GM18870 (cell line): ENCODE results near the gene SIRT2.
"Not testable (repeated sequence)": the region's sequence is repeated elsewhere in the genome, so short reads cannot be mapped to it uniquely, and the experiment has no call there.

ENCODE experiments used
- ATAC-seq: cut with Tn5 transposase; IDR thresholded peaks from one replicate; pipeline ENCODE4 v1.9.1; 2021; ENCODE audit warnings: moderate library complexity; ENCODE audit not compliant: unreplicated experiment

Gene SIRT2

DNA sequence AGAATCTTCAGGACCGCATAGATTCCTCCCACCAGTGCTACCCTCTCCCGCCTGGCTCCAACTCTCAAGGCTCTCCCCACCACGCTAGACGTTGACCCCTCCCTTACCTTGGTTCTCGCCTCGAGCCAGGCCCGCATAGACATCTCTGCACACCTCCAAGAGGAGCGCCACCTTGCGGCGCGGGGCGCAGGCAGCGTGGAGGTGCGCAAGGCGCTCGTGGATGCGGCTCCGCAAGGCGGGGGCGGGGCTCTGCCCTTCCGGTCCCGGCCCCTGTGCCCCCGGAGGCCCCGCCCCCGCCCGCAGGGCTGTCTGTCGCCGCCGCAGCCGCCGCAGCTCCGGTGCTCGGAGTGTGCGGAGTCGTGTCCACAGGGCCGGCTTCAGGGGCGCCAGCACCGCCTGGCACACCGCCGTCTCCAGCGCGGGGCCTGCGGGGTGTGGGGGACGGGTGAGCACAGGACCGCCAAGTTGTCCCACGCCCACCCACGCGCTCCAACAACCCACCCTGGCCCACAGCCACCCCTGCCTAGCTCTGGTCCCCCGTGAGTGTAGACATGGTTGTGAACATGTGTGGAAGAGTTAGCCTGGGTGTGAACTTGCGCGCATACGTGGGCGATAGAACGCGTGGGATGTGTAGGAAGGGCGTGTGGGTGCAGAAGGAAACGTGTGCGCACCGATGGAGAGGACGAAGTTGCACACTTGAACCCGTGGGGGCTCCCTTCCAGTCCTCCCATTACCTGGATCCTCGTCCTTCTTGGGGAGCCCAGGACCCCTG lies 29.4 kb downstream of the SIRT2 start:
- peak; percentile 51 for ATAC-seq

DNA sequence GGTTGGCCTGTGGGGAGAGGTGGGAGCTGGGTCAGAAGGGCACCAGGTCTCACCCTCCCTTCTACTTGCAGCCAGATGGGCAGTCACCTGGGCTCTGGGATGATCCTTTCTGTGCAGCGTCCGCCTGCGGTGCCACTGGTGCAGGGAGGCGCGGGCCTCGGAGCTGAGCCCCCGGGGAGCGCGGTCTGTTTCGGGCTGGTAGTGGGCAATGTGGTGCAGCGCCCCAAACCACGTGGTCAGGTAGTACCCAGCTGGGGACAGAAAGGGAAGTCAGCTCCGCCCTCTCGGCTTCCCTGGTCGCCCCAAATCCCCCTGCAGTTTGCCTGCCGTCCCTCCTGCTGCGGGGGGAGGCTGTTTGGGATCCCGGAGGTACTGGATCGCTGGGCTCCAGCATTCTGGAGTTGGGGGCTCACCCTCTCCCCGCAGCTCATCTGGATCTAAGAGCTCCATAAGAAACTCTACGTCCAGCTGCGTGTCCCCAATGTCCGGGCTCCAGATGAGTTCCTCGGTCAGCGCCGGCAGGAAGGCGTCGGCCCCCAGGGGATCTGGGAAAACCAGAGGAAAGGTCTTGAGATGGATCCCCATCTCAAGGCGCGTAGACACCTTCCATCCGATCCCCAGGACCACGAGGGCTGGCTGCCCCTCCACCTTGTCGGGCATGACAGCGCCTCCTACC lies 30.1 kb downstream of the SIRT2 start:
- ATAC-seq = no peak

DNA sequence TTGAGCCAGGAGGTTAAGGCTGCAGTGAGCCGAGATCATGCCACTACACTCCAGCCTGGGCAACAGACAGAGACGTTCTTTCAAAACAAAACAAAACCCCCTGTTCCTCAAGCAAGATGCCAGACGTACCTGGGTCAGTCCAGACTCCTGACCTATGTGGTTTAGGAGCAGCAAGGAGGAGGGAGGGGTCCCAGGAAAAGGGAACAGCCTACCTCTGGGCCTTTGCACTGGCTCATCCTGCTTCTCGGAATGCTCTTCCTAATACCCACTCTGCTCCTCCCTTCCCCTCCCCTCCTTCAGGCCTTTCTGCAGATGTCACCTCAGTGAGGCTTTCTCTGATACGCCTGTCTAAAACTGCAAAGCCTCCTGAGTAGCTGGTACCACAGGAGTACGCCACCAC lies 30.9 kb downstream of the SIRT2 start:
- ATAC-seq = no peak

DNA sequence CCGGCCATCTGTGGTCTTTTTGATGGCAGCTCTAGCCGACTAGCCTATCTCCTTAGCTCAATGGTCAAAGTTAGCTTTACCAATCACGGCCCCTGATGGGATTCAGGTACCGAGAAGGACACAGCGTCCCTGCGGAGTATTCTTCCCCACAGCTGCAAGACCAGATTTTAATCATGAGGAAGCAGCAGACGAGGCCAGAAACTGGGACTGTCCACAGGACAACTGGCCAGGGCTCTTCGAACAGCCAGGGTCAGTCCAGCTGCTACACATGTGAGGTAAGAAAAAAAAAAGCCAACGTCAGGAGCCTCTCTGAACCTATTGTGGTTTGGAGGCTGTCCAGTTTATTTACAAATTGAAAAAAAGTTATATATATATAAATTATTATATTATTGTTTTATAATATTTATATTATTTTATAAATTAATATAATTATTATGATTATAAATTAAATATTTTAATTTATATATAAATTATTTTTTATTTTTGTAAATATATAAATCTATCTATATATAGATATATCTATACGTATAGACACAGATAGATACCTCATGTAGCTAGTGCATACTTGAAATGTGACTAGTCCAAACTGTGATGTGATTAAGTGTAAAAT lies 32.1 kb downstream of the SIRT2 start:
- no peak for ATAC-seq

DNA sequence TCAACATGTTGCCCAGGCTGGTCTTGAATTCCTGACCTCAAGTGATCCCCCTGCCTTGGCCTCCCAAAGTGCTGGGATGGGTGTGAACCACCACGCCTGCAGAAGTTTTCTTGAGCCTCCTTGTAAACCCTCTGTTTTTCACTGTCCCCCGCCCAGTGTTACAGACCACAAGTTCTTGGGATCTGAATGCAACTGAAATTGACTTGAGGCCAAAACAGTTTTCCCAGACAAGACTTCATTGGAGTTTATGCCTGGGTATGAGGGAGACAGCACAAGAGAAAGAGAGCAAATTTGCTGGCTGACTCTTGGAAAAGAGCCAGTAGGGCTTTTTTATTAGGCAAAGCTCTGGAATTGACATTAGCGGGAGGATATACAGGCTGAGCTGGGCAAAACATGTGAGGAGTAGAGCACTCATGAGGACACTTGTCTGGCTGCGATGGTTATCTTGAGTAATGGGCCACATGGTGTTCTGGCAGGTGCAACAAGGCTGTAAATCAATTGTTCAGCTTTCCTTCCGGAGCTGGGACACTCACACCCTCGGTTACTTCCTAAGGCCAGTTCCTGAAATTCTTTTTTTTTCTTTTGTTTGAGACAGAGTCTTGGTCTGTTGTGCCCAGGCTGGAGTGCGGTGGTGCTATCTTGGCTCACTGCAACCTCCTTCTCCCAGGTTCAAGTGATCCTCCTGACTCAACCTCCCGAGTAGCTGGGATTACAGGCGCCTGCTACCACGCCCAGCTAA lies 36.9 kb downstream of the SIRT2 start:
- ATAC-seq = no peak

DNA sequence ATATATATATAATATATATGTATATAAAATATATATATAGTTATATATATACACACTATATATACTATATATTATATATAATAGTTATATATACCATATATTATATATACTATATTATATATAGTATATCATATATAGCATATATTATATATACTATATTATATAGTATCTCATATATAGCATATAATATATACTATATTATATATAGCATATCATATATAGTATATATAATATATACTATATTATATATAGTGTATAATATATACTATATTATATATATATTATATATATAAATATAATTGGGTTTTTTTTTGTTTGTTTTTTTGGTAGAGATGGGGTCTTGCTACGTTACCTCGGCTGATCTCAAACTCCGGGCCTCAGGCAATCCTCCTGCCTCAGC lies 38.0 kb downstream of the SIRT2 start:
- no peak for ATAC-seq

DNA sequence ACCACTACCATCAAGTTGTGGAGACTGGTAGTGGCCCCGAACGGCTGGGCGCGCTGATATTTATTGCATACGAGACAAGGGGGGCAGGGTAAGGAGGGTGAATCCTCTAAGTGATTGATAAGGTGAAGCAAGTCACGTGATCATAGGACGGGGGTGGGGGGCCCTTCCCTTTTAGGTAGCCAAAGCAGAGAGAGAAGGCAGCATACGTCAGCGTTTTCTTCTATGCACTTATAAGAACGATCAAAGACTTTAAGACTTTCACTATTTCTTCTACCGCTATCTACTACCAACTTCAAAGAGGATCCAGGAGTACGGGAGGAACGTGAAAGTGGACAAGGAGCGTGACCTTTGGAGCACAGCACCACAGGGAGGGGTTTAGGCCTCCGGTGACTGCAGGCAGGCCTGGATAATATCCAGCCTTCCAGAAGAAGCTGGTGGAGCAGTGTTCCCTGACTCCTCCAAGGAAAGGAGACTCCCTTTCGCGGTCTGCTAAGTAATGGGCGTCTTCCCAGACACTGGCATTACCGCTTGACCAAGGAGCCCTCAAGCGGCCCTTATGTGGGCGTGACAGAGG lies 39.7 kb downstream of the SIRT2 start:
- not testable (repeated sequence) for ATAC-seq

DNA sequence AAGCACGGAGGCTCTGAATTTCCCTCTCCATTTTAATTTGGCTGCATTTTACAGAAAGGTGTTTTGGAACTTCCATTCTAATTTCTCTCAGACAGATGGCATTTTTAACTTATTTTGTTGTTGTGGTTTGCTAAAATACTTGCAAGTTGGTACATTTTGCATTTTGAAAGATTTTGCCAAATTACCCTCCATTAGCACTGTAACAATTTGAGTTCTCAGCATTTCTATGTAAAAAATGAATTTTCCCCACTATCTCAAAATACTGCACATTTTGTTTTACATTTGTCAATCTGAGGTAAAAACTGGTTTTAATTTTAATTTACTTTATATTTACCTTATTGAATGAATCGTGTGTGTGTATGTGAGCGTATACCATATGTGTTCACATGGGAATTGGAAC lies 42.6 kb downstream of the SIRT2 start:
- ATAC-seq = no peak

DNA sequence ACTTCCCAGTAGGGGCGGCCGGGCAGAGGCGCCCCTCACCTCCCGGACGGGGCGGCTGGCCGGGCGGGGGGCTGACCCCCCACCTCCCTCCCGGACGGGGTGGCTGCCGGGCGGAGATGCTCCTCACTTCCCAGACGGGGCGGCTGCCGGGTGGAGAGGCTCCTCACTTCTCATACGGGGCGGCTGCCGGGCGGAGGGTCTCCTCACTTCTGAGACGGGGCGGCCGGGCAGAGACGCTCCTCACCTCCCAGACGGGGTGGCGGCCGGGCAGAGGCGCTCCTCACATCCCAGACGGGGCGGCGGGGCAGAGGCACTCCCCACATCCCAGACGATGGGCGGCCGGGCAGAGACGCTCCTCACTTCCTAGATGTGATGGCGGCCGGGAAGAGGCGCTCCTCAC lies 43.7 kb downstream of the SIRT2 start:
- ATAC-seq = not testable (repeated sequence)

DNA sequence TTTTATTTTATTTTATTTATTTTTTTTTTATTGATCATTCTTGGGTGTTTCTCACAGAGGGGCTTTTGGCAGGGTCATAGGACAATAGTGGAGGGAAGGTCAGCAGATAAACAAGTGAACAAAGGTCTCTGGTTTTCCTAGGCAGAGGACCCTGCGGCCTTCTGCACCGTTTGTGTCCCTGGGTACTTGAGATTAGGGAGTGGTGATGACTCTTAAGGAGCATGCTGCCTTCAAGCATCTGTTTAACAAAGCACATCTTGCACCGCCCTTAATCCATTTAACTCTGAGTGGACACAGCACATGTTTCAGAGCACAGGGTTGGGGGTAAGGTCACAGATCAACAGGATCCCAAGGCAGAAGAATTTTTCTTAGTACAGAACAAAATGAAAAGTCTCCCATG lies 44.5 kb downstream of the SIRT2 start:
- ATAC-seq = not testable (repeated sequence)

DNA sequence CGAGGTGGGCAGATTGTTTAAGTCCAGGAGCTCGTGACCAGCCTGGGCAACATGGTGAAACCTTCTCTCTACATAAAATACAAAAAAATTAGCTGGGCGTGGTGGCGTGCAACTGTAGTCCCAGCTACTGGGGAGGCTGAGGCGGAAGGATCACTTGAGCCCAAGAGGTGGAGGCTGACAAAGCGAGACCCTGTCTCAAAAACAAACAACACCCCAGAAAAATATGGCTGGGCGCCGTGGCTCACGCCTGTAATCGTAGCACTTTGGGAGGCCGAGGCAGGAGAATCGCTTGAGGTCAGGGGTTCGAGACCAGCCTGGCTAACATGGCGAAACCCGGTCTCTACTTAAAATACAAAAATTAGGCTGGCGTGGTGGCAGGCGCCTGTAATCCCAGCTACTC lies 46.2 kb downstream of the SIRT2 start:
- ATAC-seq = no peak

DNA sequence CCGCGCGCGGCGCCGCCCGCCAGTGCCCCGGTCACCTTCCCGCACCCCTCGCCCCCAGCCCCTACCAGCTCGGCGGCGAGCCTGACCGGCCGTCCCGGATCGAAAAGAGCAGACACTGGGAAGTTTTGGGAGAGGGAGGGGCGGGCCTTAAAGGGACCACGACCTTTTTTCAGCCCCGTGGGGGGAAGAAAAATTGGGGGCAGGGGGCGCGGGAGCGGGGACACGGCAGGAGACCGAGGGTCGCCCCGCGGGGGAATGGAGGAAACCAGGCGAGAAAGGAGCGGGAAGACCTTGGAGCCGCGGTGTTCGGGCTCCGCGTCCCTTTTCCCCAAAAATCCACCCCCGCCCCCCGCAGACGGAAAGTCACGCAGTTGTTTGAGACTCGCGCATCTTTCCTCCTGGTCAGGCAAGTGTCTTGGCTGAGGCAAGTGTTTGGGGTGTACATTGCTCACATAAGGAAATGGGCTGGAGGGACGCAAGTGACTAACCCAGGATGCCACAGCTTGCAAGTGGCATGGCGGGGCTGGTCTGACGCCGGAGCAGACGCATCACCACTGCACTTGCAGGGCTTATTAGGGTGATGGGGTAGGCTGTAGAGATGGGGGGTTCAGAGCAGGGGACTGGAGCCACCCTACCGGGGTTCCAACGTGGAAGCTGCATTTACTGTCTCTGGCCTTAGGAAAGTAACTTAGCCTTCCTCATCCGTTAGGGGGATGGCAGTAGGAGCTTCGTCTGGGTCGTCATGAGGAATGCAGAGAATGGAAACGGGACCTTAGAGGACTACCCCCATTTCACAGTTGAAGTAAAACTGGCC lies 47.0 kb downstream of the SIRT2 start:
- no peak for ATAC-seq

DNA sequence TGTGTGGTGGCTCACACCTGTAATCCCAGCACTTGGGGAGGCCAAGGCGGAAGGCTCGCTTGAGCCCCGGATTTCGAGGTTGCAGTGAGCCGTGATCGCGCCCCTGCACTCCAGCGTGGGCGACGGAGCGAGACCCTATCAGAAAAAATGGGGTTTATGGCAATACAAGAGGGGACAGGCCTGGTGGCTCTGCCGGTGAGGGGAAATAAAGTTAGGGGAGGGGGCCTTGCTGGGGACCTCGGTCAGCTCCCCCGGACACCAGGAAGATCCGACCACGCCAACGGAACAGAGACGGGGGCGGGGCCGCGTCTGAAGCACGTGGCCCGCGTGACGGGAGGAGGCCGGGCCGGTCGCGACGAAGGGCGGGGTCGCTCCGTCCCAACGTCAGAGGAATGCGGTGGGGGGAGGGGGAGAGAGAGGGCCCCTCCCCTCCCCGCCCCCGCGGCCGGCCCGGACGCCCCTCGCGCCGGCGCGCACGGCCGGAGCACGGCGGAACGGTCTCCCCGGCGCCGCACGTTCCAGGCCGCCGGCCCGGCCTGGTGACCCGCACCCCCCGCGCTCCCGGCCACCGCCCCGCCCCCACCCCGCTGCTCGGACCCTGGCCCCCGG lies 47.7 kb downstream of the SIRT2 start:
- ATAC-seq = no peak

DNA sequence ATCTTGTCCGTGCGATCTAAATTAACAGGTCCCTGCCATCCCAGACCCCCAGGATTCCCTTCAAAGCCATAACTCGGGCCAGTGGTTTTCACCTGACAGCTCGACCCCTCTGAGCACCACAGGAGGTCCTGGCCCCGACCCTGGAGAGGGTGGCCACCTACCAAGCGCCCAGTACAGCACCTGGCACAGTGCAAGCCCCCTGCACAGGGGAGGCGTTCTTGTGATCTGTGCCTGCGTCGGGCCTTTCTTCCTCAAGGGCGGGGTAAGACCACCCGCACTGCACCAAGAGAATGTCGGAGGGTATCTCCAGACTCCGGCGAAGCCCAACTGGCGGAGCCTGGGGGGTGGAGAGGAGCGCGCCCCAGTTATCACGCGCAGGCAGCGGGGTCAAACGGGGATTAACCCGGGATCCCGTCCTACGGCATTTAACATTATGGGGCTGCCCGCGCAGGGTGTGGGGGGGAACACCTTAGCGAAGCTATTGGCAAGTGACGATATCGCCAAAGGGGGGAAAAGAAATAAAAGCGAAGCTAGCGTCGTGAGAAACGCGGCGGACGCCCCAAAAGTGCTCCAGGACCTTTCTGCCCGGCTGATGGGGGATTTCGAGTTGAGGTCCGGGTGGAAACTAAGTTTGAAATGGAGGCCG lies 48.3 kb downstream of the SIRT2 start:
- no peak for ATAC-seq

DNA sequence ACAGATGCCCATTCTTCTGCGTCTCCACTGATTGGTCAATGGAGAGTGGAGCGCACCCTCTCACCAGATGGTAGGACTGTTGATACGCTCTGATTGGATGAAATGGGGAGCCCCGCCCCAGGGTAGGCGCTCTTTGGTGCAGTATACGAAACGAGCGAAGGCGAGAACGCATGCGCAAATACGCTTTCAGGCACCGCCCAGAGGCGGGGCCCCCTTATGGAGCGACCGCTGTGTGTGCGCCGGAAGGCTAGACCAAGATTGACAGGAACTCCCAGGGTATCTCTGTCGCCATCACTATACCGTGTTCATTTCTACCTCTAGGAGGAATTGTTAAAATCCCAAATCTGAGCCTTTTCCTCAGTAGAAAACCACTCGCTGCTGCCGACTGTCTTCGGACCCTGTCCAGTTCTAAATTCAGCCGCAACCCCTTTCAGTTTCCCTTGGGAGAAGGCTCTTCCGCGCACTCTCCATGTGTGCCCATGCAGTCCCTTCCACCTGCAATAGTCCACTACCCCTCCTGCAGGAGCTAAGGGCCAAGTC lies 48.9 kb downstream of the SIRT2 start:
- peak; percentile 84 for ATAC-seq

DNA sequence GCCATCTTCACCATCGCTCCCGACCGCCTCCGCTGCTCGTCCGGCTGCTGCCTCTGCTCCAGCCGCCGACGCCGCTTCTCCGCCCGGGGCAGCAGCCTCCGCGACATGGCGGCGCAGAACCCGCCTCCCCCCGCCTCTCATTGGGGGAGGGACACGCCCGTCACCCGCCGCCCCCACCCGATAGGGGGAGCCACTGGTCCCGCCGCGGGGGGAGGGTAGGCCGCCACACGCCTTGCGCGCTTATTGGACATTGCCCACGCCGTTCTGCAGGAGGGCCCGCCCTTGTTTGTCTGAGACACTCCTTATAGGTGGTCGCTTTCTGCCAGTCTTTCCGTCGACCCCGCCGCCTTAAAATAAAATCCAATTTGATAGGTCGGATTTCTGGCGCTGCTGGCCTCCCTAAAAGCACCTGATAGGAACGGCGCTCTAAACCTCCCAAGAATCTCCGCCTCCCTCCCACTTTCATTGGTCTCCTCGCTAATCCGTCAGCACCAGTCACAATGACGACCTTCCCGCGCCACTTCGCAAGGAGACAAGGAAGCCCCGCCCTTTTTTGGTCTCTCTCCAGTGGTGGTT lies 49.5 kb downstream of the SIRT2 start, which contains the start of gene HNRNPL:
TSS of gene HNRNPL (minus strand) at position 127 of the 576 bp plus-strand sequence. CDS start at position 107, 20 bp downstream.
- ATAC-seq = no peak

DNA sequence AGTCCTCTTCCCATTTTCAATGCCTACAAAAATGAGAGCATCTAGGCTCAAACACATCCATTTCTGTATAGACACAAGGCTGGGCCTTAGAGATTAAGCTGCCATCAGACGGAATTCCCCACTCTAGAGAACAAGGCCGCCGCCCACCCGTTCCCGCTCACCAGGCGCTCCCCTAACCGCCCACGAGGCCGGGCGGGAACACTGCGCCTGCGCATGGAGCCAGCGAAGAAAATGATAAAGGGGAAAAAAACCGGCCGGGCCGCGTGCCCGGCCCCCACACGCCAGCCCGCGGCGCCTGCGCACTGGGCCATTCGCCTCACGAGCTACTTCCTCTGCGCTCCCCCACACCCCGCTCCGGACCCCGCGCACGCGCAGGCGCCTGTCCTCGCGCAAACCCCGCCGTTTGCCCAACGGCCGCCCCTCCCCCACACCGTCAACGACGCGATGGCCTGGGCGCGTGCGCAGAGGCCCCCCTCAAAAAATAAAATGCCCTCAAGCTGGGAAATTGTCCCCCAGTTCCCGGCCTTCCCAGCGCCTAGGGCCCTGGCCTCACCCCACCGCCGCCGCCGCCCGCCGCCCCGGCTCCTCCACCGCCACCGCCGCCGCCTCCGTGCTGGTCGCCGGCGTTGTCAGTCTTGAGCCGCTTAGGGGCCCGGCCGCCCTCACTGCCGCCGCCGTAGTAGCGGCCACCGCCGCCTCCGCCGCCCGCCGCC lies 50.1 kb downstream of the SIRT2 start:
- no peak for ATAC-seq
